GM12865 (cell line): ENCODE results near the gene MAF.

ENCODE experiments used
- DNase-seq: peaks from one replicate; pipeline ENCODE4 v3.0.0; 2010; ENCODE audit warnings: low read depth
- H3K4me3 ChIP-seq: 2 replicates; pipeline ENCODE4 v1.5.1; 2011; ENCODE audit warnings: mild to moderate bottlenecking, low read depth, low read length, control low read depth
- CTCF ChIP-seq: IDR thresholded peaks from 2 replicates; pipeline ENCODE4 v1.5.1; 2011; ENCODE audit warnings: low read length, control low read depth, low read depth, inconsistent platforms; ENCODE audit not compliant: insufficient read depth; ENCODE audit errors: missing control alignments

Gene MAF

GRCh38 chr16:79595231-79595641 lies 5.3 kb downstream of the MAF start:
- DNase-seq = no peak
- no peak for TF ChIP-seq CTCF
- no peak overlapping the region for H3K4me3 ChIP-seq

- H3K4me3 ChIP-seq = no peak overlapping the region
- no peak for TF ChIP-seq CTCF
- no peak for DNase-seq
These were observed 6.8 kb downstream of the MAF start for GRCh38 chr16:79593754-79594153.

GRCh38 chr16:79593074-79593531 lies 7.4 kb downstream of the MAF start:
- TF ChIP-seq CTCF = no peak
- no peak overlapping the region for H3K4me3 ChIP-seq
- DNase-seq = no peak

- TF ChIP-seq CTCF = no peak
- no peak overlapping the region for H3K4me3 ChIP-seq
- no peak for DNase-seq
These were observed 8.4 kb downstream of the MAF start for GRCh38 chr16:79592186-79592585.

GRCh38 chr16:79589601-79590102 lies 10.9 kb downstream of the MAF start:
- no peak overlapping the region for H3K4me3 ChIP-seq
- no peak for DNase-seq
- TF ChIP-seq CTCF = no peak

GRCh38 chr16:79587897-79588296 lies 12.6 kb downstream of the MAF start:
- no peak overlapping the region for H3K4me3 ChIP-seq
- no peak for DNase-seq
- TF ChIP-seq CTCF = no peak

GRCh38 chr16:79587296-79587695 lies 13.2 kb downstream of the MAF start:
- H3K4me3 ChIP-seq = no peak overlapping the region
- no peak for TF ChIP-seq CTCF
- no peak for DNase-seq
